ENCODE measurements around the gene TWIST2. TPM values are rescaled to one million over a fixed set of nuclear protein-coding genes. Genes with fewer than 3 reads are reported as not detected.

The TWIST2 gene
- total and polyA plus RNA-seq, 10 of the 15 experiments (the other 5 are each of a cell fraction or from before 2014, with no cell fraction given) = not detected

DNA sequence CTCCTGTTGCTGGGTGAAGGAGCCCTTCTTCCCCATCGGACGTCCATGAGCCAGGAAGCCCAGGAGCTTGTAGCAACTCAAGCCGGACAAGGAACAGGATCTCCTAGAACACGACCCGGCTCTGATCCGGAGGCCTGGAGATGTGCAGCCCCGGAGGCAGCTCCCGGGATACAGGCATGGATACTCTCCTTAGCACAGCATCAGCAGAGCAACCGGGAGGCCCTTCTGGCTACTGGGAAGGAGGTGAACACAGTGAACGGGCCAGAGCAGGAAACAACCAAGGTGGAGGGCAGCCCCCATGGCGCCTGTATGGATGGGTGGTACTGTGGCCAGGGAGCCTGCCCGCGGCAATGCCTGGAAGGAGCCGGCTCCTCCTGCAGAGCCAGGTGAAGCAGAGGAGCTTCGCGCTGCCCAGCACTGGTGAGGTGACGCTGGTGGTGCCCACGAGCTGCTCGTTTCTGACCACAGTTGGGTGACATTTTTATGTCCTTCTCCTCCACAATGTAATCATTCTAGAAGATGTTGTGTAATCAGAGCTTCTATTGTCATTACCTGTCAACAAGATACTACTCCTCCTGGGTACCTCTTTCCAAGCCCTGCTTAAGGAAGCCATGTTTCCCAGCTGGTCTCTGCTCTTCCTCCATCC, 94.3 kb downstream of the TWIST2 start:
- POLR2A ChIA-PET = no interaction called here
- H3K27ac ChIP-seq (ENCODE audit: control insufficient read depth, insufficient read depth) = no peak overlapping the region
- in situ Hi-C loops (cut with MboI) (no loop called here), intact Hi-C loops (cut with micrococcal nuclease; ENCODE audit: unreplicated experiment) (no loop called here)
- no peak for FAIRE-seq
- H3K4me2 ChIP-seq (ENCODE audit: control insufficient read depth, insufficient read depth) = no peak overlapping the region
- DNase-seq (ENCODE audit: low read depth, low spot score) = no peak
- no peaks in the 10 kb centered on the region for H3K36me3 ChIP-seq (ENCODE audit: control insufficient read depth in 2 of 2, insufficient read depth in 2 of 2, low read length in 1 of 2)
- SMC1A ChIA-PET (ENCODE audit: uncharacterized antibody, unreplicated experiment) = no interaction called here
- no peaks in the 10 kb centered on the region for H3K79me2 ChIP-seq (ENCODE audit: control insufficient read depth, insufficient read depth, low read length)
- CTCF ChIA-PET = no interaction called here
- H3K4me1 ChIP-seq (ENCODE audit: control insufficient read depth, insufficient read depth, low read length) = no peaks in the 10 kb centered on the region
- no peak for ATAC-seq
- no peak overlapping the region for H3K4me3 ChIP-seq
- H2AFZ ChIP-seq (ENCODE audit: control insufficient read depth, low read depth, low read length) = no peak overlapping the region
- no peaks in the 10 kb centered on the region; the same call in 2 of the 3 replicates for H3K9me3 ChIP-seq (replicated peaks; ENCODE audit: control insufficient read depth, insufficient read depth, low read length)
- 47% methylated on average over 19 of the region's 19 CpGs for WGBS (ENCODE audit: insufficient coverage, insufficient replicate concordance, low lambda C conversion rate, missing lambda C conversion rate)
- H3K9ac ChIP-seq (ENCODE audit: control insufficient read depth, insufficient read depth, low read length) = no peak overlapping the region
- H4K20me1 ChIP-seq (ENCODE audit: control insufficient read depth, insufficient read depth) = no peaks in the 10 kb centered on the region
- RAD21 ChIA-PET (ENCODE audit: unreplicated experiment) = no interaction called here
- TF ChIP-seq, protein P1, sequence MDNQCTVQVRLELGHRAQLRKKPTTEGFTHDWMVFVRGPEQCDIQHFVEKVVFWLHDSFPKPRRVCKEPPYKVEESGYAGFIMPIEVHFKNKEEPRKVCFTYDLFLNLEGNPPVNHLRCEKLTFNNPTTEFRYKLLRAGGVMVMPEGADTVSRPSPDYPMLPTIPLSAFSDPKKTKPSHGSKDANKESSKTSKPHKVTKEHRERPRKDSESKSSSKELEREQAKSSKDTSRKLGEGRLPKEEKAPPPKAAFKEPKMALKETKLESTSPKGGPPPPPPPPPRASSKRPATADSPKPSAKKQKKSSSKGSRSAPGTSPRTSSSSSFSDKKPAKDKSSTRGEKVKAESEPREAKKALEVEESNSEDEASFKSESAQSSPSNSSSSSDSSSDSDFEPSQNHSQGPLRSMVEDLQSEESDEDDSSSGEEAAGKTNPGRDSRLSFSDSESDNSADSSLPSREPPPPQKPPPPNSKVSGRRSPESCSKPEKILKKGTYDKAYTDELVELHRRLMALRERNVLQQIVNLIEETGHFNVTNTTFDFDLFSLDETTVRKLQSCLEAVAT (IDR thresholded peaks at IDR 0.05) = no peak
- TF ChIP-seq MEF2A (IDR thresholded peaks at IDR 0.05; ENCODE audit: insufficient read depth, low read depth, low read length) (no peak), ZSCAN29 (IDR thresholded peaks at IDR 0.05) (no peak), HDGF (IDR thresholded peaks at IDR 0.05) (no peak), IKZF2 (IDR thresholded peaks at IDR 0.05) (no peak), STAT1 (conservative IDR thresholded peaks at IDR 0.05) (no peak), NFXL1 (IDR thresholded peaks at IDR 0.05; ENCODE audit: borderline replicate concordance) (no peak), SMARCA5 (IDR thresholded peaks at IDR 0.05) (no peak), SP1 (IDR thresholded peaks at IDR 0.05; ENCODE audit: low read depth, low read length) (no peak), RCOR1 (conservative IDR thresholded peaks at IDR 0.05; ENCODE audit: low read depth, low read length) (no peak), NFYB (IDR thresholded peaks at IDR 0.05; ENCODE audit: insufficient read depth, low read depth, low read length) (no peak), MYB (IDR thresholded peaks at IDR 0.05; ENCODE audit: borderline replicate concordance, low read depth, low read length) (no peak), ESRRA (IDR thresholded peaks at IDR 0.05; ENCODE audit: low read length) (no peak), IKZF1 (conservative IDR thresholded peaks at IDR 0.05) (no peak), MTA3 (IDR thresholded peaks at IDR 0.05; ENCODE audit: borderline replicate concordance, low read length) (no peak), RB1 (IDR thresholded peaks at IDR 0.05; ENCODE audit: borderline replicate concordance) (no peak), ZNF622 (IDR thresholded peaks at IDR 0.05) (no peak)
- TF ChIP-seq, protein P2, sequence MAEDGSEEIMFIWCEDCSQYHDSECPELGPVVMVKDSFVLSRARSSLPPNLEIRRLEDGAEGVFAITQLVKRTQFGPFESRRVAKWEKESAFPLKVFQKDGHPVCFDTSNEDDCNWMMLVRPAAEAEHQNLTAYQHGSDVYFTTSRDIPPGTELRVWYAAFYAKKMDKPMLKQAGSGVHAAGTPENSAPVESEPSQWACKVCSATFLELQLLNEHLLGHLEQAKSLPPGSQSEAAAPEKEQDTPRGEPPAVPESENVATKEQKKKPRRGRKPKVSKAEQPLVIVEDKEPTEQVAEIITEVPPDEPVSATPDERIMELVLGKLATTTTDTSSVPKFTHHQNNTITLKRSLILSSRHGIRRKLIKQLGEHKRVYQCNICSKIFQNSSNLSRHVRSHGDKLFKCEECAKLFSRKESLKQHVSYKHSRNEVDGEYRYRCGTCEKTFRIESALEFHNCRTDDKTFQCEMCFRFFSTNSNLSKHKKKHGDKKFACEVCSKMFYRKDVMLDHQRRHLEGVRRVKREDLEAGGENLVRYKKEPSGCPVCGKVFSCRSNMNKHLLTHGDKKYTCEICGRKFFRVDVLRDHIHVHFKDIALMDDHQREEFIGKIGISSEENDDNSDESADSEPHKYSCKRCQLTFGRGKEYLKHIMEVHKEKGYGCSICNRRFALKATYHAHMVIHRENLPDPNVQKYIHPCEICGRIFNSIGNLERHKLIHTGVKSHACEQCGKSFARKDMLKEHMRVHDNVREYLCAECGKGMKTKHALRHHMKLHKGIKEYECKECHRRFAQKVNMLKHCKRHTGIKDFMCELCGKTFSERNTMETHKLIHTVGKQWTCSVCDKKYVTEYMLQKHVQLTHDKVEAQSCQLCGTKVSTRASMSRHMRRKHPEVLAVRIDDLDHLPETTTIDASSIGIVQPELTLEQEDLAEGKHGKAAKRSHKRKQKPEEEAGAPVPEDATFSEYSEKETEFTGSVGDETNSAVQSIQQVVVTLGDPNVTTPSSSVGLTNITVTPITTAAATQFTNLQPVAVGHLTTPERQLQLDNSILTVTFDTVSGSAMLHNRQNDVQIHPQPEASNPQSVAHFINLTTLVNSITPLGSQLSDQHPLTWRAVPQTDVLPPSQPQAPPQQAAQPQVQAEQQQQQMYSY (CRISPR knock-in tag; IDR thresholded peaks at IDR 0.05) = no peak
- BruUV-seq (replicated peaks) = no TSS peak
- no peaks in the 10 kb centered on the region; a peak in 2 of 4 replicates for H3K27me3 ChIP-seq (replicated peaks in 1 of 2; ENCODE audit: control insufficient read depth in 2 of 2, insufficient read depth in 2 of 2, low read length in 1 of 2)
